GM19397 (cell line): ENCODE measurements around the gene KLHL25.
"Not testable (repeated sequence)": the region's sequence is repeated elsewhere in the genome, so short reads cannot be mapped to it uniquely, and the experiment has no call there.

Experiments used
- ATAC-seq: cut with Tn5 transposase; IDR thresholded peaks from one replicate; pipeline ENCODE4 v1.9.1; 2021; ENCODE audit warnings: mild to moderate bottlenecking, moderate library complexity; ENCODE audit not compliant: unreplicated experiment

The KLHL25 gene

DNA sequence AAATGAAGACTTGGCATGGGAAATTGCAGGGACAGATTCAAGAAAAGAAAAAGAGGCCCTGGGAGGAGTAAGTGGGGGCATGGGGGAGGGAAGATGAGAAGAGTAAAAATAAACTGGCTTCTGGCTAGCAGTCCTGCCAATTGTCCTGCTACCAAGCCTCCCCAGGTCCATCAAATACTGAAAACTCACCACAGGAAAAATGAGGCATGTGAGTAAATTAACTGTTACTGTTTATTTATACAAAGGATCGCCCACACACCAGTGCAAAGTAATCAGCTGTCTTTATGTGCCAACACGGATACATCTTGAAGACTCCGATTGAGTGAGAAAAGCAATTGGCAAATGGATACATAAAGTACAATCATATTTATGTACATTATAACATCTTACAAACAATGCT is 10.7 kb upstream of the KLHL25 start:
- no peak for ATAC-seq

DNA sequence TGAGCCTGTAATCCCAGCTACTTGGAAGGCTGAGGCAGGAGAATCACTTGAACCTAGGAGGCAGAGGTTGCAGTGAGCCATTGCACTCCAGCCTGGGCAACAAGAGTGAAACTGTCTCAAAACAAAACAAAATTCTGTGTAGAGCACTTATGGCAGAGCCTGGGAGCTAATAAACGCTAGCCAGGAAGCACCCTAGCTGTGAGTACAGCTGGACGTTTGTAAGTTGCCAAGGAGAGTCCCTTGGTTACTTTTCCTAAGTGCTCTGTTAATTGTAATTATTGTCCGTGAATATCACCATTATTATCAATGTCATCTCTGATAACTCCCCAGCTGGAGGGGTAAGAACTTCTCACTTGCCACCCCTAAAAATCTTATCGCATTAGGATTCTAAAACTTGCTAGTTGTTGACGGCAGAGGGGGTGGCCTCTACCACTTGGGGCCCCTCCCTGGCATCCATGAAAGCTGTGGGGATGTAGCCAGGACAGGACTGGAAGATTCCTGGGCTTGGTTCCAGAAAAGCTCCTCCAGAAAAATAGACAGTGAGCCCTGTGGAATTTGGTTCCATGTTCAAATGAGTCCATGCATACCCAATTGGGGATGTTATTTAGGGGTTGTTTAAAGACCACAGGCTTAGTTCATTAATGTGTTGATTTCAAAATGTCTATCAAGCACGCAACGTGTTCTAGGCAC is 9.9 kb upstream of the KLHL25 start:
- ATAC-seq = no peak

DNA sequence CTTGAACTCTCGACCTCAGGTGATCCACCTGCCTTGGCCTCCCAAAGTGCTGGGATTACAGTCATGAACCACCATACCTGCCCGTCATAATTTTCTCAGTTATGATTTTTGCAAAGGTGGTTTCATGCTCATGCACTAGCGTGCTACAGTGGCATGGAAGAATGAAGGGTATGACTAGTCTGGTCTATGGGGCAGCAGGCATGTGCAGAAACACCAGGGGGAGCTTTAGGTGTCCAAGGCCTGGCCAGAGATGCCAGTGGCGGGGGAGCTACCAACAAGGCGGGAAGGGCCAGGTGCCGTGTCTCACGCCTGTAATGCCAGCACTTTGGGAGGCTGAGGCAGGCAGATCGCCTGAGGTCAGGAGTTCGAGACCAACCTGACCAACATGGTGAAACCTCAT is 7.9 kb upstream of the KLHL25 start:
- not testable (repeated sequence) for ATAC-seq

DNA sequence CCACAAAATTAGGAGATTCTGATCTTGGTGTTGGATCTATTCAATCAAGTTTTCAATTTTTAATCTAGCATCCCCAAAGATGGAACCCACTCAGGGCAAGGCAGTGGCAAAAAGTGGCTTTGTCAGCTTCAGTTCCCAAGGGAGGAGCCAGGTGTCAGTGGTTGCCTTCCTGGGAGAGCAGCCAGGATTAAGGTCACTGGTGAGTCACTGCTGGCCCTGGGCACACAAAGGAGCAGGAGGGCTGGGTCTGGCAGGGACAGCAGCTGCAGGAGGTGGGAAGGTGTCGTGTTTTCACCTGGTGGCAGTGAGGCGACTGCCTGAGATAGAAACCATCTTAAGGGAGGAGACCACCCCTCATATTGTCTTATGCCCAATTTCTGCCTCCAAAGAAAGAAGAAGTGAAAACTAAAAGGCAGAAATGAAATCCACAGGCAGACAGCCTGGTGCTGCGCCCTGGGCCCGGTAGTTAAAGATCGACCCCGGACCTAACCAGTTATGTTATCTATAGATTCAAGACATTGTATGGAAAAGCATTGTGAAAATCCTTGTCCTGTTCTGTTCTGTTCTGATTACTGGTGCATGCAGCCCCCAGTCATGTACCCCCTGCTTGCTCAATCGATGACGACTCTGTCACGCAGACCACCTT is 5.9 kb upstream of the KLHL25 start:
- ATAC-seq = no peak

DNA sequence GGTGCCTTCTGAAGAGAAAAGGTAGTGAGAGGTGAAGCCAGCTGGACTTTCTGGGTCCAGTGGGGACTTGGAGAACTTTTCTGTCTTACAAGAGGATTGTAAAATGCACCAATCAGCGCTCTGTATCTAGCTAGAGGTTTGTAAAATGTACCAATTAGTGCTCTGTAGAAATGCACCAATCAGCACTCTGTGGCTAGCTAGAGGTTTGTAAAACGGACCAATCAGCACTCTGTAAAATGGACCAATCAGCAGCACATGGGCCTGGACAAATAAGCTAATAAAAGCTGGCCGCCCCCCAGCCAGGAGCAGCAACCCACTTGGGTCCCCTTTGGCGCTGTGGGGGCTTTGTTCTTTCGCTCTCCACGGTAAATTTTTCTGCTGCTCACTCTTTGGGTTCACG is 1.6 kb upstream of the KLHL25 start:
- not testable (repeated sequence) for ATAC-seq

DNA sequence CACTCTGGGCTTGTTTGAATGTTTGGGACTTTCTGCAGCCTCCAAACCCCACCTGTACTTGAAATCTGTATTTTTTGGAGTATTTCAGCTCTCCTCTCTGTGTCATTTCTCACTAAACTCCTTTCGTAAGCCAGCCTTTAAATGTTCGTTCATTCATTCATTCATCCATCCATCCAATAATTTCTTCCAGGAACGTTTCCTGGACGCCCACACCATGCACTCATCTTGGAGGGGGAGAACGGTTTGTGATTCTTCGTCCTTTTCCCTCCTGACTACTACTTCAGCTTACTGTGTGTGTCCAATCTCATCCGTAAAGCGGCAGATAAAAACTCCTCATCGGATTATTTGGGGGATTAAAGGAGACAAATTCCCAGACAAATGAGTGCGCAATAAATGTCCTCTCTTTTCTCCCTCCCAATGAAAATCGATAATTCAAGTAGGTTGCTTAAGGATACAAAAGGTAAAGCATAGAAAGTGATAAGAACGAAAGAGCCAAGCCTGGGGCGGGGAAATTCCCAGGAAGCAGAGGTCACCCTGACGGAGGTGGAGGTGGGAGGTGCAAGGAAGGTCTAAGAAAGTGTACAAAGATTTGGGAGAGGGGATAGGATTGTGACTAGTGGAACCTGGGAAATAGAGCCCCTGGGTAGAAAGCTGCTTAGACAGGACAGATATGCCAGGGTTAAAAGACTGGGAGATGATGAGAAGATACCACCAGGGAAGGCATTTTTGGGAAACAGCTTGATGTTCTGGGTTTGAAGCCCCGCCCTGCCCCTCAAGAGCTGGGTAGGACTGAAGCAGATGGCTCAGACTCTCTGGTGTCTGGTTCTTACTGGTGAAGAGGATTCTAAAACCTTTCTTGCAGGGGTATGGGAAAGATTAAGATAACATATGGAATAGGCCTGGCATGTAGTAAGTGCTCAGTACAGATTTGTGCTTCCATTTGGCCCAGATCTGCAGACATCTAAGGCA is 896 bp upstream of the KLHL25 start:
- no peak for ATAC-seq

DNA sequence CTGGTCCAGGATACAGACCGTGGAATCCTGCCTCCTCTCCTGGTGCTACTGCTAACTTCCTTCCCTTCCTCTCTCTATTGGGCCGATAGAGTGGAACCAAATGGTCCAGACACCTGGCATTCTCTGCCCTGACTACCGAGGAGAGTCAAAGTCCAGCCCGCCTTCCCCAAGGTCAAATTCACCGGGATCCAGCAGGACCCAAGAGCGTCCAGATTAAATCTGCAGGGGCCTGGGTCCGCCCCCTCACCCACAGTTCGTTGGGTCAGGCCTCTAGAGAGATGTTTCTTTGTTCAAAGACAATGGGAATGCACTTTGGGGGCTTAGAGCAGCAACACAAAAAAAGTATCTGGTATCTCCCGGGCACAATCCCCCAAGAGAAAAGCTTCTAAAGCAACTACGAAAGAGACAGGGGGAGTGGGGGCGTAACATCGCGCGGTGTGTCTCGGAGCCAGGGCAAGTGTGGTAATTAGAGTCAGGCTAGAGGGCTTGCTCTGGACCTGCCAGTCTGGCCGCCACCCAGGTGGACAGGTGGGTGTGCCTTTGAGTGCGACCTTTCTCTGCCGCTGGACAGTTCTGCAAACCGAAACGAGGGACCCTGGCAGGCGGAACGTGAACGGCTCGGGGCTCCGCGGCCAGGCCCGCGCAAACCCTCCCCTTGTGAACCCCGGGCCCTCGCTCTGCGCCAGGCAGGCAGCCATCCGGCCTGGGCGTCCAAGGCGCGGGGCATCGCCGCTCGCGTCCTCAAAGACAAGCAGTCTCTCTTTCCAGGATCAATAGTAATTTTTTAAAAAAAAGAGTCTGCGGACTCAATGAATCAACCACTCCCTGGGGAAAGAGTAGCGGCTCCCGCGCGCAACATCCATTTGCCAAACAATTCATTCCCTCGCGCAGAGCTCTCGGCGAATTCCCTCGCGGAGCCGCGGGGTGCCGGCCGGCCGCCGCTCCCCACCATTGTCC is 806 bp downstream of the KLHL25 start:
- ATAC-seq = peak; percentile 41

DNA sequence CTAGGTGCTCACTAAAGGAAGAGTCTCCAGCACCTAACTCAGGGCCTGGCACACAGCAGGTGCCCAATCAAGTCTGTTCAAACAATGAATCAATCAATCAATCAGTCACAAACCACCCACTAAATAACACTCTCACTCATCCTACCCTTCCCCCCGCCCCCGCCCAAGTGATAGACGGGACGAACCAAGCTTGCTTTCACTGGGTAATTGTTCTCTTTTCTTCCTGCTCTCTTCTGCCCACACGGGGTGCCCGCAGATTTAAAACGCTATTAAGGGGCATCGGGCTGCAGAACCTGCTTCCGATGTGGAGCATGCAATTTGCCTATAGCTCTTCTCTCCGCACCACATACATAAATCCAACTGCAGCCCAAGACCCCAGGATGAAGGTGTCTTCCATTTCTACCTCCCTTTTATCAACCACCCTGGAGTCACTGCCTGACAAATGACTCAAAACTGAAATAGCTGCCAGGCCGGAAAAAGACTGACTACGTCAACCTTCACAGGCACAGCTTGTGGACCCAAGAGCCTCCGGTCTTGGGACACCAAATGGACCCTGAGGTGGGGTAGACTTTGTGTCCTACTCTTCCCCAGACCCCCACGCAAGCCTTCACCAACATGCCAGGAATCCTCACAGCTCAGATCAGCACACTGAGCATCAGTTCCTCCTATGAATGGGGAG is 1.7 kb downstream of the KLHL25 start:
- ATAC-seq = no peak

DNA sequence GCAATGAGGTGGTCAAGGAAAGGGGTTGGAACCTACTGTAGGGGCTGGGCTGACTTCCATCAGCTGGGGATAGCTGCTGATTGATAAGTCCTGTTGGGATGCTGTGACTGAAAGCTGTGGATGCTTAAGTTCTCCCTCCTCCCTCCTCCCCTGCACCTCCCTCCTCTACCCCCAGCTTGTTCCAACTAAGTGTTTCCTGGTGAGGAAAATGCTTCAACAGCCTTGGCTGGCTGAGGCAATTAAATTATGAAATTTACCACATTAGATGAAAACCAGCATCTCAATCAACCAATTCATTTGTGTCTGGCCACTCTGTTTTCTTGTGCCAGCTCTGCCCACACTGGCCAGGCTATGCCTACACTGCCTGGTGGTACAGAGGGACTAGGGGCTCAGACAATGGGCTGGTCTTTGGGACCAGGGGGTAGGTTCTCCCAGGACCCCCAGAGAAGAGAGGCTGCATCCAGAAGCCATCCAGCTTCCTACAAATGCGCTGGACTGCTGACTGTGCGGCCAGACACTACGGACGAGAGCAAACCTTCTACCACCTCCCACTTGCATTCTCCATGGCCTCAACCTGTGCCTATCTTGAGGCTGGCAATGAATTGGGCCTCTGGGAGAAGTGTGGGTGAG is 2.5 kb downstream of the KLHL25 start:
- no peak for ATAC-seq

DNA sequence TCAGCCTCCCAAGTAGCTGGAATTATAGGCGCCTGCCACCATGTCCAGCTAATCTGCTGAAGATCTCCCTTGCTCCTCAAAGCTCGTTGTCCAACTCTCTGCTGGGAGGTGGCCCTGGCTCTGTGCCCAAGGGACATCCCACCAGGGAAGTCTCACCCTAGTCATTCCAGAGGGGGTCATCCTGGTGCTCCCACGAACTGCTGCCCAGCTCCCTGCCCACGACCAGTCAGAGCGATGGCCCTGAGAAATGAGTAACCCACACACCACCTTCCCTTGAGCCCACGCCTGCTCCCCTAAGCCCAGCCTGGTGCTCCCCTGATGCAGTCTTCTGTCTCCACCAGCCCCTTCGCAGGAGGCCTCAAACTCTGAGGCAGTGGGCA is 5.2 kb downstream of the KLHL25 start:
- no peak for ATAC-seq

DNA sequence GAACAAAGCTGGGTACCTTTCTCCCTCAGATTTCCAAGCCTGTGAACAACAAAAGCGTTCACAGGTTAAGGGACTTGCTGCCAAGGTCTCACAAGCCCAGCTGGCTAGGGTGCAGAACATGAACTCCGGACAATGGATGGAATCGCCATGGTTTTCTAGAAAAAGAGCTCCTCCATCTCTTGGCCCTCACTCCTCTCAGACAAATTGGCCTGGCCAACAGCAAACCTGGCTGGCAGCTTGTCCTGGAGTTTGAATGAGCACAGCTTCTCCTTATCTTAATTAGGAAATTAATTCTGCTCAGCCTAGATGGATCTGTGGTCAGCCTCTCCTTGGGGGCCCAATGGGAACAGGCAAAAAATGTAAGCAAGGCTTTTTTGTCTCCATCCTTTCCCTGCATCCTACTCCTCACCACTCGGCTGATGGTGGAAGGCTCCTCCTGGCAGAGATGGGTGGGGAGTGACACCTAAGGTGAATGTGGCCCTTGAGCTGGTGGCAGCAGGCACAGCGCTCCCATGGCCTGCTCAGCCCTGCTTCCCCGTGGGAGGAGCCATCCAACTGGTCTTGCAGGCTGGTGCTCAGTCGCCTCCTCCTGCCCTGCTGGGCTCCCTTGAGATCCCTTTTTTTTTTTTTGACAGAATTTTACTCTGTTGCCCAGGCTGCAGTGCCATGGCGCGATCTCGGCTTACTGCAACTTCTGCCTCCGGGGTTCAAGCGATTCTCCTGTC is 5.8 kb downstream of the KLHL25 start:
- no peak for ATAC-seq

DNA sequence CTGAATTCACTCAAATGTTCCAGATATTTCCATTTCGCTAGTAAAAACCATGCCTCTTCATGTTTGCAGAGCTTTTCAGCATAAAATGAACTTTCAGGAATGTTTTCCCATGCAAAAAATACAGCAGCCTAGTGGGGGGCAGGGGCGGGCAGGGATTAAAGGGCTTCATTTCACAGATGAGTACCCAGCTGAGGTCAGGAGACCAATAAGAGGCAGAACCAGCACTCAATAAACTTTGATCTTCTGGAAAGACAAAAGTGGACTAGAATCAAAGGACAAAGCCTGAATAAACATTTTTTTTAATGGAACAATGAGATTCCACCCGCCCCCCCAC is 8.0 kb downstream of the KLHL25 start:
- no peak for ATAC-seq

DNA sequence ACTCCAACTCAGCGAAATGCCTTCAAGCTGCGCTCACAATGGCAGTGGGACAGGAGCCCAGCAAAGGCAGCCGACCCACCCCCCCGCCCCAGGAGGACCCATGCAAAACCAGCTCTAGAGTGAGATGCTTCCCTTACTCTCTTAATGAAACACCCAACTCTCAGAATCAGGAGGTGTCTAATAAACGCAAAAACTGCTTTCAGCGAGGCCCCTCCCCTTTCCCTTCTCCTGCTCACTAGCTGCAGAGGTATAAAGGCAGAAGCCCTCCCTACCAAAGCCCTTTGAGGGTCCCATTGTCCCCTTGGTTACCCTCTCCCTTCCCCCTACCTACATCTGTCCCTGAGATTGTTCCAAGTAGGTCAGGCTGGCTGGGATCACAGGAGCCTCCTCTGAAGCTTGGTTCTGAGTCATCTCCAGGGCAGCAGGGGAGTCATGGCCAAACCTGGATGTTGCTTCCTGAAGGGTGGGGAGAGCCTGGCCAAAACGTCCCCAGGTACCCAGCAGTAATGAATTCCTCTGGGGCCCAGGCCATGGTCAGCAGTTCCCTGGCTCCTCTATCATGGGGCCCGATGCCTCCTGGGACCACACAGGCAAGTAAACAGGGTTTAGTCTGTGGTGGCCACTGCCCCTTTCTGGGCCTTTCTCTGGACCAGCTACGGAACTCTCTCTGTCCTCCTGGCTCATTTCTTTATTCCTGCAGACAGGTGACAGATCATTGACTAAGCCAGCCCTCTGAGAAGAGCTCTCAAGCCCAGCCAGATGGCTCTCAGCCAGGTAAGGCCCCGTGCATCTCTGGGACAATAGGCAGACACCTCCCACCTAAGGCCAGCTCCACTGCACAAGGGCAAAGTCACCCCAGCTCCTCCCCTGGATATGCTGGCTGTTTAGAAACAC is 8.6 kb downstream of the KLHL25 start:
- ATAC-seq = no peak

DNA sequence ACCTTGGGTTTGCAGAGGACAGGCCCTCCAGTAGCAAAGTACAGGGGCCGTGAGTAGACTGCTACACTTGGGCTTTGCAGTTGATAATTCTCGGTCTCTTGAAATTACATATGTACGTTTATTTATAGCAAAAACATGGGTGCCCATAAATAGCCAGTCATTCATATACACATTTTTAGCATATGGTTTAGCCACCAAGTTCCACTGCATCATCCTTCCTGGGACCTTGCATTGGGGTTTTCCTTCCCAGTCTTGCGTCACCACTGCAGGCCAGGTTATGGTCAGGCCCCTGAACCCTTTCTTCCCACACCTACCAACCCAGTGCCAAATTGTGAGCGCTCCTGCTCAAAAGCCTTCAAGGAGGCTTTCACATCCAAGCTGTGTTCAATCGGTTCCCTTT is 12.7 kb downstream of the KLHL25 start:
- ATAC-seq = no peak

DNA sequence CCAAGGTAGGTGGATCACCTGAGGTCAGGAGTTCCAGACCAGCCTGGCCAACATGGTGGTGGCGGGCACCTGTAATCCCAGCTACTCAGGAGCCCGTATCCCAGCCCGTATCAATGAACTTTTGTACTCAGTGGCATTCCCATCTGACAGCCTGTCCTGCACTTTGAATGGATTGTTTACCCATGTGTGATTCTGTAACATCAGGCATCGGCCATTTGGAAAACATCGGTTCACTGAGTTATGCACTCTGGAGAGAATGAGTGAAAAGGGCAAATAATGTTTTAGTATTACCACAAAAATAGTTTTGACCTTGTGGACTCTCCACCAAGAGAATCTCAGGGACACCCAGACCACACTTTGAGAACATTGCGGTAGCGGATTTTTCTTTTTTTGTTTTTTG is 13.6 kb downstream of the KLHL25 start:
- ATAC-seq = no peak

DNA sequence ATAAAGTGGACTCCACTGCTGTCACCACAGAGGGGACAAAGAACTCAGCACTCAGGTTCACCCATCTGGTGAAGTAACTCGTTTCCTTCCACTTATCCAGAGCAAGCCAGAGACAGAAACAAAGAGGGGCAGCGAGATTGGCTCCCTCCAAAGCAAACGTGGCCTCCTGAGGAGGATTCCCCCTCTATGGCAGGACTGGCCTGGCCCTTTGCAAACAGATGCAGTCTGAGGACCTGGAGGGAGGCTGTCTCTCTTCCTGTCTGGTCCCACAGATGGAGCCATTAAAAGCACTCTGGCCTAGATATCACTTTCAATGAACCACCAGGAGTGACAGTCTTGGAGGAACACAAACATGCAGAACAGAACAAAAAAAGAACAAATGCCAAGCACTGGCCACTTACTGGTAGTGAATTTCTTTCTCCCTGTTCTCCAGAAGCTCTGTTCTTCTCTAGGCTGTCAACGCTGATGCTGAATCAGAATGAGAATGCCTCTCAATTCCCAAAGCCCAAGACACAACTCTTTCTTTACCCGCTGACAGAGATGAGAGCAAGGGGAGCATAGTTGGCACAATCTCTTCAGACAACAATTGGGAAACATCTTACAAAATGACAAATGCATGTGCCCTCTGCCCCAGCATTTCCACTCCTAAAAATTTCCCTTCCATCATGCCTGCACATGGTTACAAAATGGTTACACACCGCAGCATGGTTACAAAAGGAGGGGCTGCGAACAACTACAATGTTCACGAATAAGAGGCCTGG is 14.3 kb downstream of the KLHL25 start:
- no peak for ATAC-seq

DNA sequence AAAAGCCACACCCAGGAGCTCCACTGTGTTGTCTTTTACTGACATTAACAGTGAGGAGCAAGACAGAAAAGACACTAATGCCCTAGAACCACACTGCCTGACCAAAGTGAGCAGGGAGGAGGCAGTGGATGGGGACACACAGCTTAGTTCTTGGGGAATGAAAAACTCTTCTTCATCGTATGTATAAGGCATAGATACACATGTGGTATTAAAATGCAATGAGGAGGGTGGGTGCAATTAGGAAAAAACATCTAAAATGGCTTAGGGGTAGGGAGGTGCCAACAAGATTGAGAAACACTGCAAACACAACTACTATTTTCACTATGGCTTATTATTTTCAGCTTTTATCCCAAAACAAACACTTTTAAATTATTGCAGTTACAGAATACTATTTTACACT is 15.5 kb downstream of the KLHL25 start:
- ATAC-seq = no peak
